Body of pancreas (tissue), 4 donors: Measurements from ENCODE around the gene OR2W3. TPM values are rescaled to one million over a fixed set of nuclear protein-coding genes. Genes with fewer than 3 reads are reported as not detected.
"Not testable (repeated sequence)": the region's sequence is repeated elsewhere in the genome, so short reads cannot be mapped to it uniquely, and the experiment has no call there.

Experiments used
- ATAC-seq: fragments of 150-250 bp; one replicate; pipeline ENCODE4 v1.9.1; 2016
- DNase-seq, 4 donors: peaks; one replicate each; pipeline ENCODE4 v3.0.0-alpha.2; 2019
- H3K27ac ChIP-seq, 4 donors: fragments of 200-600 bp; sonication (generic); 1 replicate in 3 of 4; 2 replicates in 1 of 4; pipeline versions ENCODE4 v1.5.1 to v1.6.1; 2016 to 2019; ENCODE audit warnings: mild to moderate bottlenecking in 1 of 4, mixed read lengths in 1 of 4, moderate library complexity in 1 of 4
- H3K27me3 ChIP-seq, 2 donors: fragments of 200-600 bp; sonication (generic); one replicate each; pipeline ENCODE4 v1.6.0; 2016; ENCODE audit warnings: mild to moderate bottlenecking in 1 of 2
- H3K36me3 ChIP-seq, 2 donors: fragments of 200-600 bp; sonication (generic); replicated peaks in 1 of 2; 2 replicates each; pipeline ENCODE4 v1.5.1; 2016; ENCODE audit warnings: low read depth in 2 of 2; ENCODE audit not compliant: insufficient read depth in 1 of 2
- H3K4me1 ChIP-seq: fragments of 200-600 bp; sonication (generic); one replicate; pipeline ENCODE4 v1.6.0; 2016
- H3K4me3 ChIP-seq, 2 donors: fragments of 200-600 bp; sonication (generic); 1 replicate in 1 of 2; 2 replicates in 1 of 2; pipeline ENCODE4 v1.5.1; 2016 to 2019
- H3K9me3 ChIP-seq, 3 donors: fragments of 200-600 bp; sonication (generic); 1 replicate in 2 of 3; 2 replicates in 1 of 3; pipeline ENCODE4 v1.5.1; 2016
- CTCF ChIP-seq, 7 experiments: fragments of 450-650 bp in 4 of 7; fragments of 200-600 bp in 3 of 7; sonication (generic) in 3 of 7; IDR thresholded peaks; one replicate each; pipeline ENCODE4 v1.5.1; 2016 to 2019; ENCODE audit warnings: antibody characterized with exemption in 7 of 7
- POLR2A ChIP-seq, 3 donors: fragments of 450-650 bp; IDR thresholded peaks; one replicate each; pipeline ENCODE4 v1.6.1; 2016; ENCODE audit warnings: antibody characterized with exemption in 3 of 3, mild to moderate bottlenecking in 2 of 3
- WGBS, 2 donors: methylation state at CpG; one replicate each; pipeline ENCODE4 v1.1.5; 2017; 5-methylcytosine and 5-hydroxymethylcytosine counted together
- intact Hi-C: fragments of 100-400 bp; cut with DNase I; formaldehyde crosslinking; loops from one replicate; pipeline ENCODE4 v1.15.1; 2023
- total RNA-seq, 2 donors: library from RNA; depleted of rRNA; stranded (reverse); fragments of >200 nt; gene quantifications; one replicate each; pipeline ENCODE4 v1.1.0, GENCODE V29; 2016

Gene OR2W3
- total RNA-seq, 2 donors from 2014 or later = 1.3 TPM; not detected in 1

GRCh38 chr1:247924868-247925267 is 29.5 kb downstream of the OR2W3 start, which contains the start of gene OR2AJ1:
TSS of gene OR2AJ1 (plus strand) at chr1:247924889. CDS start at chr1:247933769, 8,880 bp downstream.
- DNase-seq = no peak
- Histone ChIP-seq H3K9me3 (no peaks in the 10 kb centered on the region), H3K27ac (no peak within 1 kb of the TSS), H3K36me3 (no peaks in the 10 kb centered on the region), H3K4me1 (no peaks in the 10 kb centered on the region), H3K27me3 (no peaks in the 10 kb centered on the region), H3K4me3 (no peak within 1 kb of the TSS)
- intact Hi-C loops = no loop called here
- TF ChIP-seq POLR2A (IDR thresholded peaks at IDR 0.05) = no peak
- TF ChIP-seq CTCF (IDR thresholded peaks at IDR 0.05) = no peak
- no peak for ATAC-seq
- WGBS, 2 donors = 71 to 76% methylated on average over 9 of the region's 9 CpGs

- ATAC-seq (no peak), DNase-seq (no peak)
- WGBS, 2 donors = 83 to 90% methylated on average over 8 of the region's 8 CpGs
- no peak for TF ChIP-seq CTCF (IDR thresholded peaks at IDR 0.05)
- TF ChIP-seq POLR2A (IDR thresholded peaks at IDR 0.05) = no peak
- intact Hi-C loops = no loop called here
- H3K36me3 ChIP-seq = no peaks in the 10 kb centered on the region
- H3K9me3 ChIP-seq = no peaks in the 10 kb centered on the region
- no peak overlapping the region for H3K4me3 ChIP-seq
- no peak overlapping the region for H3K27ac ChIP-seq
- no peaks in the 10 kb centered on the region for H3K27me3 ChIP-seq
- H3K4me1 ChIP-seq = no peaks in the 10 kb centered on the region
Observed at GRCh38 chr1:247933989-247934388, 38.6 kb downstream of the OR2W3 start.

- WGBS, 2 donors = 85 to 89% methylated on average over 9 of the region's 9 CpGs
- Histone ChIP-seq H3K9me3 (no peaks in the 10 kb centered on the region), H3K27ac (no peak overlapping the region), H3K4me3 (no peak overlapping the region), H3K27me3 (no peaks in the 10 kb centered on the region), H3K36me3 (no peaks in the 10 kb centered on the region), H3K4me1 (no peaks in the 10 kb centered on the region)
- DNase-seq (no peak), ATAC-seq (no peak)
- intact Hi-C loops = no loop called here
- TF ChIP-seq CTCF (IDR thresholded peaks at IDR 0.05) (no peak), POLR2A (IDR thresholded peaks at IDR 0.05) (no peak)
Observed at GRCh38 chr1:247935781-247936180, 40.4 kb downstream of the OR2W3 start.

GRCh38 chr1:247936415-247936814 is 41.0 kb downstream of the OR2W3 start:
- DNase-seq (no peak), ATAC-seq (no peak)
- WGBS, 2 donors = 79 to 85% methylated on average over 18 of the region's 18 CpGs
- no peak overlapping the region for H3K4me3 ChIP-seq
- no peaks in the 10 kb centered on the region for H3K4me1 ChIP-seq
- TF ChIP-seq CTCF (IDR thresholded peaks at IDR 0.05) = no peak
- TF ChIP-seq POLR2A (IDR thresholded peaks at IDR 0.05) = no peak
- intact Hi-C loops = no loop called here
- no peak overlapping the region for H3K27ac ChIP-seq
- H3K9me3 ChIP-seq = no peaks in the 10 kb centered on the region
- H3K36me3 ChIP-seq = no peaks in the 10 kb centered on the region
- H3K27me3 ChIP-seq = no peaks in the 10 kb centered on the region

GRCh38 chr1:247936965-247937734 is 41.8 kb downstream of the OR2W3 start:
- H3K27ac ChIP-seq, H3K9me3 ChIP-seq, H3K4me3 ChIP-seq, H3K36me3 ChIP-seq, intact Hi-C loops, H3K4me1 ChIP-seq, H3K27me3 ChIP-seq: not testable (repeated sequence)
- WGBS, 2 donors = 13 to 14% methylated on average over 10 to 42 of the region's 44 CpGs
- DNase-seq = peak; percentile 46 to 56 (median 50)
- peak in 6 of 7 experiments; percentile 13 to 42 (median 36) for TF ChIP-seq CTCF (IDR thresholded peaks at IDR 0.05)
- ATAC-seq = peak; percentile 69
